Pulmonary artery endothelial cell (primary cell): ENCODE results near the gene HLA-DQA2. TPM values are rescaled to one million over a fixed set of nuclear protein-coding genes. Genes with fewer than 3 reads are reported as not detected.
"Not testable (repeated sequence)": the region's sequence is repeated elsewhere in the genome, so short reads cannot be mapped to it uniquely, and the experiment has no call there.

Experiments
- DNase-seq: peaks from one replicate; pipeline ENCODE4 v3.0.0-alpha.2; 2011; ENCODE audit warnings: low read depth, low spot score
- total RNA-seq: library from RNA; depleted of rRNA; stranded (reverse); fragments of >200 nt; gene quantifications from 2 replicates; pipeline ENCODE4 v1.2.3, GENCODE V29; 2014

The HLA-DQA2 gene
- total RNA-seq, 1 donor from 2014 or later, result not detected

- DNase-seq, result no peak
These were observed 33.9 kb downstream of the HLA-DQA2 start for GRCh38 chr6:32775071-32775470.

GRCh38 chr6:32779036-32779435, 37.8 kb downstream of the HLA-DQA2 start:
- DNase-seq, result no peak

GRCh38 chr6:32782923-32783322, 41.7 kb downstream of the HLA-DQA2 start:
- DNase-seq, result not testable (repeated sequence)

- DNase-seq, result peak; percentile 10
These were observed 44.8 kb downstream of the HLA-DQA2 start for GRCh38 chr6:32785781-32786533.

GRCh38 chr6:32790306-32790705, 49.1 kb downstream of the HLA-DQA2 start:
- DNase-seq, result no peak

GRCh38 chr6:32792901-32793435, 51.8 kb downstream of the HLA-DQA2 start:
- no peak for DNase-seq

- DNase-seq, result no peak
These were observed 53.3 kb downstream of the HLA-DQA2 start for GRCh38 chr6:32794510-32794909.

Other genes with a start within 250 kb of the HLA-DQA2 start
- gene HLA-DRB5, start 211.1 kb upstream of the HLA-DQA2 start, total RNA-seq, result not detected in 2 replicates
- gene HLA-DRB1, start 151.5 kb upstream of the HLA-DQA2 start, total RNA-seq, result not detected in 2 replicates
- not detected in 2 replicates for gene HLA-DQA1, start 104.0 kb upstream of the HLA-DQA2 start, total RNA-seq
- not detected in 2 replicates for gene HLA-DQB1, start 74.7 kb upstream of the HLA-DQA2 start, total RNA-seq
- not detected in 2 replicates for gene HLA-DQB2, start 22.1 kb downstream of the HLA-DQA2 start, total RNA-seq
- 0.49 TPM in 1 of 2 replicates, not detected in the other for gene HLA-DOB, start 75.6 kb downstream of the HLA-DQA2 start, total RNA-seq
- 35.9 and 45.6 TPM in 2 replicates for gene TAP2, start 97.3 kb downstream of the HLA-DQA2 start, total RNA-seq
- gene PSMB8, start 102.7 kb downstream of the HLA-DQA2 start, total RNA-seq, result 83.1 and 93.6 TPM in 2 replicates
- 43.2 and 70.8 TPM in 2 replicates for gene TAP1, start 112.3 kb downstream of the HLA-DQA2 start, total RNA-seq
- gene PSMB9, start 112.8 kb downstream of the HLA-DQA2 start, total RNA-seq, result 28.0 and 53.5 TPM in 2 replicates
- gene HLA-DMB, start 199.6 kb downstream of the HLA-DQA2 start, total RNA-seq, result 0.07 TPM in 1 of 2 replicates, not detected in the other
- 0.26 and 0.46 TPM in 2 replicates for gene HLA-DMA, start 211.7 kb downstream of the HLA-DQA2 start, total RNA-seq
- gene BRD2, start 227.2 kb downstream of the HLA-DQA2 start, total RNA-seq, result 52.1 and 77.0 TPM in 2 replicates